SU-DHL-6 (cell line): Measurements from ENCODE around the gene RAD51B.

Experiments used
- H2AFZ ChIP-seq: fragments of 200-600 bp; sonication (generic); 2 replicates; pipeline ENCODE4 v1.6.1; 2014; ENCODE audit warnings: low read depth, mild to moderate bottlenecking, moderate library complexity, mixed read lengths, antibody characterized with exemption, low read length; ENCODE audit not compliant: severe bottlenecking
- H3F3A ChIP-seq: fragments of 200-600 bp; shearing (Covaris generic); 2 replicates; pipeline ENCODE4 v1.6.0; 2016; ENCODE audit warnings: antibody characterized with exemption, mild to moderate bottlenecking; ENCODE audit not compliant: insufficient read depth
- H3K27ac ChIP-seq: fragments of 200-600 bp; sonication (generic); 2 replicates; pipeline ENCODE4 v1.5.1; 2016; ENCODE audit warnings: low read depth, mild to moderate bottlenecking, low read length, moderate library complexity, mixed read lengths
- H3K27me3 ChIP-seq: fragments of 200-600 bp; sonication (generic), shearing (Covaris generic); 2 replicates; pipeline ENCODE4 v1.6.0; 2014; ENCODE audit warnings: mild to moderate bottlenecking, low read length
- H3K36me3 ChIP-seq: fragments of 200-600 bp; sonication (generic); 2 replicates; pipeline ENCODE4 v1.6.1; 2014; ENCODE audit warnings: mild to moderate bottlenecking, low read length, mixed read lengths
- H3K4me2 ChIP-seq: fragments of 300-600, 200-600 bp; shearing (Covaris generic), sonication (generic); 2 replicates; pipeline ENCODE4 v1.6.0; 2014; ENCODE audit warnings: low read length, low read depth, mild to moderate bottlenecking; ENCODE audit not compliant: poor library complexity, severe bottlenecking
- H3K4me3 ChIP-seq: fragments of 200-600 bp; sonication (generic); 2 replicates; pipeline ENCODE4 v1.5.1; 2014; ENCODE audit warnings: antibody characterized with exemption, low read length, mild to moderate bottlenecking, mixed read lengths; ENCODE audit not compliant: insufficient read depth, poor library complexity, severe bottlenecking
- H3K79me2 ChIP-seq: fragments of 200-600 bp; sonication (generic); 2 replicates; pipeline ENCODE4 v1.6.1; 2014; ENCODE audit warnings: mild to moderate bottlenecking, low read length, moderate library complexity; ENCODE audit not compliant: insufficient read depth
- H3K9ac ChIP-seq: fragments of 200-600 bp; sonication (generic); 2 replicates; pipeline ENCODE4 v1.7.0; 2014; ENCODE audit warnings: mild to moderate bottlenecking, low read length
- H3K9me2 ChIP-seq: fragments of 200-600 bp; sonication (generic); replicated peaks from 2 replicates; pipeline ENCODE4 v1.6.1; 2014; ENCODE audit warnings: low read length; ENCODE audit not compliant: insufficient read depth
- H3K9me3 ChIP-seq: fragments of 200-600 bp; sonication (generic); 2 replicates; pipeline ENCODE4 v1.6.1; 2014; ENCODE audit warnings: low read length, mixed read lengths; ENCODE audit not compliant: insufficient read depth
- H4K20me1 ChIP-seq: fragments of 200-600 bp; sonication (generic); 2 replicates; pipeline ENCODE4 v1.6.1; 2014; ENCODE audit warnings: low read depth, mild to moderate bottlenecking, antibody characterized with exemption, low read length, moderate library complexity, mixed read lengths
- EZH2phosphoT487 ChIP-seq: fragments of 200-600 bp; sonication (generic), shearing (Covaris generic); conservative IDR thresholded peaks from 2 replicates; pipeline ENCODE4 v1.6.1; 2018; ENCODE audit warnings: mild to moderate bottlenecking, antibody characterized with exemption, low read length, moderate library complexity, mixed read lengths
- TF ChIP-seq, protein P1 (sequence below): fragments of 200-600 bp; sonication (generic); IDR thresholded peaks from one replicate; pipeline ENCODE4 v1.5.1; 2017; ENCODE audit warnings: antibody characterized with exemption, mild to moderate bottlenecking, low read length, moderate library complexity; ENCODE audit not compliant: insufficient read depth, poor library complexity, severe bottlenecking

RAD51B gene

DNA sequence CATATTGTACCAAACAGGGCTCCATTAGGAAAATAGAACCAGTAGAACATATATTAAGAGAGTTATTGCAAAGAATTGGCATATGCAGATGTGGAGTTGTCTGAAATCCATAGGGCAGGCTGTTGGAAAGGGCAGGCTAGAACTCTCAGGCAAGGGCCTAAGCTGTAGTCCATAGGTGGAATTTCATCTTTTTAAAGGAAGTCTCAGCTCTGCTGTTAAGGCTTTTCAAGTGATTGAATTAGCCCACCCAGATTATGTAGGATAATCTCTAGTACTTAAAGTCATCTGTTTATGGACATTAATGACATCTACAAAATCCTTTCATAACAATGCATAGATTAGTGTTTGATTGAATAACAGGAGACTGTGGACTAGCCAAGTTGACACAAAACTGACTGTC is 59.4 kb downstream of the RAD51B start:
- H3K9ac ChIP-seq = no peak overlapping the region
- no peaks in the 10 kb centered on the region for H4K20me1 ChIP-seq
- H3F3A ChIP-seq = no peaks in the 10 kb centered on the region
- H3K79me2 ChIP-seq = no peaks in the 10 kb centered on the region
- H3K27ac ChIP-seq = no peak overlapping the region
- no peak overlapping the region for H2AFZ ChIP-seq
- no peaks in the 10 kb centered on the region for H3K9me2 ChIP-seq
- no peaks in the 10 kb centered on the region for H3K36me3 ChIP-seq
- no peaks in the 10 kb centered on the region for H3K9me3 ChIP-seq
- no peaks in the 10 kb centered on the region for H3K27me3 ChIP-seq
- H3K4me2 ChIP-seq = no peak overlapping the region
- no peak overlapping the region for H3K4me3 ChIP-seq
- TF ChIP-seq, protein P1, sequence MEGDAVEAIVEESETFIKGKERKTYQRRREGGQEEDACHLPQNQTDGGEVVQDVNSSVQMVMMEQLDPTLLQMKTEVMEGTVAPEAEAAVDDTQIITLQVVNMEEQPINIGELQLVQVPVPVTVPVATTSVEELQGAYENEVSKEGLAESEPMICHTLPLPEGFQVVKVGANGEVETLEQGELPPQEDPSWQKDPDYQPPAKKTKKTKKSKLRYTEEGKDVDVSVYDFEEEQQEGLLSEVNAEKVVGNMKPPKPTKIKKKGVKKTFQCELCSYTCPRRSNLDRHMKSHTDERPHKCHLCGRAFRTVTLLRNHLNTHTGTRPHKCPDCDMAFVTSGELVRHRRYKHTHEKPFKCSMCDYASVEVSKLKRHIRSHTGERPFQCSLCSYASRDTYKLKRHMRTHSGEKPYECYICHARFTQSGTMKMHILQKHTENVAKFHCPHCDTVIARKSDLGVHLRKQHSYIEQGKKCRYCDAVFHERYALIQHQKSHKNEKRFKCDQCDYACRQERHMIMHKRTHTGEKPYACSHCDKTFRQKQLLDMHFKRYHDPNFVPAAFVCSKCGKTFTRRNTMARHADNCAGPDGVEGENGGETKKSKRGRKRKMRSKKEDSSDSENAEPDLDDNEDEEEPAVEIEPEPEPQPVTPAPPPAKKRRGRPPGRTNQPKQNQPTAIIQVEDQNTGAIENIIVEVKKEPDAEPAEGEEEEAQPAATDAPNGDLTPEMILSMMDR = no peak
- TF ChIP-seq EZH2phosphoT487 = no peak

DNA sequence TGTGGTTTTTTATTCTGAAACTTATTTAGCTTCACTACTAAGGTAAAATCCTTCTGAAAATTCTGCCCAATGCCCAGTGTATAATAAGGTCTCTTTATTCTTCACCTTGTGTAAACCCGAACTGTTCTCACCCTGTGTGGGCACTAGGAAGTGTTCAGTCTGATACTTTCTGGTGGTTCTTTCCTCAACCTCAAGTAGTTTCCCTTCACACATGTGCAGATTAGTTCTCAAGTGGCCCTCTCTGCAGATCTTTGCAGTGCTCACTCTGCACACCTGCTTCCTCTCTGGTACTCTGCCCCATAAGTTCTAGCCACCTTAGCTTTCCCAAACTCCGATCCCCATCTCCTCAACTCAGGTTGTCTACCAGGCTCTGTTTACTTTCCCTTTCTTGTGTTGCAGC is 61.6 kb downstream of the RAD51B start:
- Histone ChIP-seq H3K9ac (no peak overlapping the region), H3K27me3 (no peaks in the 10 kb centered on the region), H3K9me2 (no peaks in the 10 kb centered on the region), H3K79me2 (no peaks in the 10 kb centered on the region), H3K36me3 (no peaks in the 10 kb centered on the region), H3K9me3 (no peaks in the 10 kb centered on the region), H2AFZ (no peak overlapping the region), H4K20me1 (no peaks in the 10 kb centered on the region), H3K4me3 (no peak overlapping the region), H3K27ac (no peak overlapping the region), H3F3A (no peaks in the 10 kb centered on the region), H3K4me2 (no peak overlapping the region)
- TF ChIP-seq, protein P1 = no peak
- TF ChIP-seq EZH2phosphoT487 = no peak

GRCh38 chr14:67882986-67883555 is 63.5 kb downstream of the RAD51B start:
- TF ChIP-seq EZH2phosphoT487 = no peak
- TF ChIP-seq, protein P1 = no peak
- no peaks in the 10 kb centered on the region for H3K27me3 ChIP-seq

More at GRCh38 chr14:67882986-67883555, 63.5 kb downstream of the RAD51B start:
- Histone ChIP-seq H3K9me2 (no peaks in the 10 kb centered on the region), H3K36me3 (peaks cover 4% of the 10 kb centered on the region; the same call in 1 of the 2 replicates), H3K9ac (no peak overlapping the region), H3K9me3 (no peaks in the 10 kb centered on the region), H3F3A (no peaks in the 10 kb centered on the region), H3K27ac (no peak overlapping the region), H3K79me2 (no peaks in the 10 kb centered on the region), H4K20me1 (no peaks in the 10 kb centered on the region), H3K4me3 (no peak overlapping the region), H3K4me2 (no peak overlapping the region), H2AFZ (no peak overlapping the region)
